ENCODE data around the gene NFAT5. TPM values are rescaled to one million over a fixed set of nuclear protein-coding genes. Genes with fewer than 3 reads are reported as not detected.
A peak's percentile ranks its signal among the peaks of the same experiment; 100 is the strongest.
"Not testable (repeated sequence)": the region's sequence is repeated elsewhere in the genome, so short reads cannot be mapped to it uniquely, and the experiment has no call there.

The NFAT5 gene
- polyA plus RNA-seq, 3 donors: 2.4 to 6.9 (median 2.5) TPM

- no peak for TF ChIP-seq CTCF (IDR thresholded peaks at IDR 0.05)
- Histone ChIP-seq H3K36me3 (replicated peaks in 1 of 2; ENCODE audit: control insufficient read depth in 1 of 2, insufficient read depth in 2 of 2, low read length in 2 of 2) (no peaks in the 10 kb centered on the region), H3K9ac (ENCODE audit: insufficient read depth, low read length, poor library complexity, severe bottlenecking) (no peak overlapping the region), H3K27me3 (ENCODE audit: control insufficient read depth in 2 of 2, insufficient read depth in 2 of 2, low read length in 2 of 2) (no peaks in the 10 kb centered on the region), H3K9me3 (replicated peaks in 1 of 2; ENCODE audit: control insufficient read depth in 1 of 2, insufficient read depth in 1 of 2, low read length in 2 of 2) (no peaks in the 10 kb centered on the region), H2AFZ (ENCODE audit: insufficient read depth, low read depth, low read length, poor library complexity, severe bottlenecking) (no peak overlapping the region), H3K4me2 (replicated peaks; ENCODE audit: extremely low read depth, low read length, poor library complexity, severe bottlenecking) (no peak overlapping the region), H3K27ac (ENCODE audit: low read depth in 1 of 2, low read length in 2 of 2) (no peak overlapping the region), H3K4me3 (replicated peaks in 1 of 3; ENCODE audit: low read depth in 2 of 3, low read length in 3 of 3) (no peak overlapping the region), H3K79me2 (ENCODE audit: insufficient read depth, low read length) (no peaks in the 10 kb centered on the region), H4K20me1 (ENCODE audit: insufficient read depth, low read length) (no peaks in the 10 kb centered on the region), H3K4me1 (ENCODE audit: control insufficient read depth in 1 of 2, insufficient read depth in 2 of 2, low read length in 2 of 2) (peaks cover 33 to 34% of the 10 kb centered on the region in 2 donors)
- Mint-ChIP-seq H3K4me3 (no peak overlapping the region), H3K27me3 (ENCODE audit: low read depth in 3 of 3) (peaks cover 2 to 10% (median 8%) of the 10 kb centered on the region in 3 donors), H3K36me3 (no peaks in the 10 kb centered on the region), H3K9me3 (peaks cover 0 to 5% (median 0%) of the 10 kb centered on the region in 7 donors), H3K27ac (no peak overlapping the region), H3K4me1 (peaks cover 28% of the 10 kb centered on the region)
- intact Hi-C loops (cut with micrococcal nuclease): loop anchor here in 1 of 2 donors (5.0 kb wide), 1 partner anchor 41 kb away; no protein-coding TSS in a partner anchor
- DNase-seq: no peak
These were observed 22.8 kb upstream of the NFAT5 start for GRCh38 chr16:69542974-69543373.

- Histone ChIP-seq H3K27me3 (ENCODE audit: control insufficient read depth in 2 of 2, insufficient read depth in 2 of 2, low read length in 2 of 2) (peaks cover 0 to 4% of the 10 kb centered on the region in 2 donors), H3K4me1 (ENCODE audit: control insufficient read depth in 1 of 2, insufficient read depth in 2 of 2, low read length in 2 of 2) (peaks cover 27% of the 10 kb centered on the region in 2 donors), H4K20me1 (ENCODE audit: insufficient read depth, low read length) (no peaks in the 10 kb centered on the region), H3K9me3 (replicated peaks in 1 of 2; ENCODE audit: control insufficient read depth in 1 of 2, insufficient read depth in 1 of 2, low read length in 2 of 2) (no peaks in the 10 kb centered on the region), H3K4me3 (replicated peaks in 1 of 3; ENCODE audit: low read depth in 2 of 3, low read length in 3 of 3) (no peak overlapping the region), H3K79me2 (ENCODE audit: insufficient read depth, low read length) (no peaks in the 10 kb centered on the region), H3K9ac (ENCODE audit: insufficient read depth, low read length, poor library complexity, severe bottlenecking) (no peak overlapping the region), H3K27ac (ENCODE audit: low read depth in 1 of 2, low read length in 2 of 2) (no peak overlapping the region), H2AFZ (ENCODE audit: insufficient read depth, low read depth, low read length, poor library complexity, severe bottlenecking) (no peak overlapping the region), H3K4me2 (replicated peaks; ENCODE audit: extremely low read depth, low read length, poor library complexity, severe bottlenecking) (no peak overlapping the region), H3K36me3 (replicated peaks in 1 of 2; ENCODE audit: control insufficient read depth in 1 of 2, insufficient read depth in 2 of 2, low read length in 2 of 2) (no peaks in the 10 kb centered on the region)
- intact Hi-C loops (cut with micrococcal nuclease): loop anchor here in 1 of 2 donors (5.0 kb wide), 1 partner anchor 42 kb away; no protein-coding TSS in a partner anchor
- TF ChIP-seq CTCF (IDR thresholded peaks at IDR 0.05): no peak
- no CpG with 5 or more reads among the region's 3 CpGs for WGBS (ENCODE audit: insufficient coverage)
- DNase-seq: no peak
- Mint-ChIP-seq H3K27me3 (ENCODE audit: low read depth in 3 of 3) (peaks cover 7 to 14% (median 13%) of the 10 kb centered on the region in 3 donors), H3K4me1 (peaks cover 27% of the 10 kb centered on the region), H3K27ac (peak overlapping the region in 1 of 7 donors; percentile 74), H3K36me3 (no peaks in the 10 kb centered on the region), H3K4me3 (peak overlapping the region in 1 of 2 donors; percentile 42), H3K9me3 (peaks cover 0 to 5% (median 0%) of the 10 kb centered on the region in 7 donors)
These were observed 21.7 kb upstream of the NFAT5 start for GRCh38 chr16:69544088-69544487.

- H3K9me3 ChIP-seq (replicated peaks in 1 of 2; ENCODE audit: control insufficient read depth in 1 of 2, insufficient read depth in 1 of 2, low read length in 2 of 2); H3K9me3 Mint-ChIP-seq; H3K4me2 ChIP-seq (replicated peaks; ENCODE audit: extremely low read depth, low read length, poor library complexity, severe bottlenecking); H2AFZ ChIP-seq (ENCODE audit: insufficient read depth, low read depth, low read length, poor library complexity, severe bottlenecking); H3K36me3 Mint-ChIP-seq; H3K36me3 ChIP-seq (replicated peaks in 1 of 2; ENCODE audit: control insufficient read depth in 1 of 2, insufficient read depth in 2 of 2, low read length in 2 of 2); H3K4me3 ChIP-seq (replicated peaks in 1 of 3; ENCODE audit: low read depth in 2 of 3, low read length in 3 of 3); DNase-seq; H3K27me3 ChIP-seq (ENCODE audit: control insufficient read depth in 2 of 2, insufficient read depth in 2 of 2, low read length in 2 of 2); H3K27ac ChIP-seq (ENCODE audit: low read depth in 1 of 2, low read length in 2 of 2); H3K9ac ChIP-seq (ENCODE audit: insufficient read depth, low read length, poor library complexity, severe bottlenecking); H3K4me1 Mint-ChIP-seq; H4K20me1 ChIP-seq (ENCODE audit: insufficient read depth, low read length); intact Hi-C loops (cut with micrococcal nuclease); H3K27ac Mint-ChIP-seq; H3K79me2 ChIP-seq (ENCODE audit: insufficient read depth, low read length); H3K4me1 ChIP-seq (ENCODE audit: control insufficient read depth in 1 of 2, insufficient read depth in 2 of 2, low read length in 2 of 2): not testable (repeated sequence)
- 100% methylated on average over 1 of the region's 6 CpGs for WGBS (ENCODE audit: insufficient coverage)
- Mint-ChIP-seq H3K27me3 (ENCODE audit: low read depth in 3 of 3) (peaks cover 7 to 26% (median 14%) of the 10 kb centered on the region in 3 donors), H3K4me3 (peak overlapping the region in 1 of 2 donors; percentile 21)
These were observed 19.1 kb upstream of the NFAT5 start for GRCh38 chr16:69546663-69547062.

Data from CD14-positive monocyte (primary cell).